HCT116 (cell line): Measurements from ENCODE around the gene CNPY3. TPM values are rescaled to one million over a fixed set of nuclear protein-coding genes. Genes with fewer than 3 reads are reported as not detected.

ENCODE experiments used
- ATAC-seq: fragments of 200-7000 bp; cut with Tn5 transposase; 2 replicates; pipeline ENCODE4 v1.9.1; 2020; ENCODE audit warnings: mild to moderate bottlenecking, moderate library complexity
- BruUV-seq: library from RNA; stranded (reverse); fragments of 400-500 nt; replicated peaks from 2 replicates; lab custom pipeline; 2021; lab: Mats Ljungman, UMichigan
- CTCF ChIA-PET: fragments of 300-600 bp; sonication (Branson Sonifier 250); formaldehyde crosslinking; loops from one replicate; lab custom pipeline; 2021; ENCODE audit warnings: antibody characterized with exemption; lab: Charles Lee
- POLR2A ChIA-PET: fragments of 300-600, 350-600 bp; sonication (Branson Sonifier 250); formaldehyde crosslinking; loops from one replicate; lab custom pipeline; 2021; ENCODE audit warnings: antibody characterized with exemption; lab: Charles Lee
- RAD21 ChIA-PET, 2 experiments: fragments of 300-600 bp; sonication (Branson Sonifier 250); formaldehyde crosslinking; loops; one replicate each; lab custom pipeline; 2023; ENCODE audit warnings: low total read pairs in 2 of 2; ENCODE audit not compliant: uncharacterized antibody in 2 of 2, unreplicated experiment in 2 of 2, low non-redundant PET in 1 of 2; lab: Charles Lee
- DNase-seq: peaks from one replicate; pipeline ENCODE4 v3.0.0-alpha.2; 2010; ENCODE audit warnings: low read depth, low spot score
- H2AFZ ChIP-seq: fragments of 200-600 bp; shearing (Covaris generic), sonication (generic); 2 replicates; pipeline ENCODE4 v1.6.1; 2017; ENCODE audit warnings: low read depth, mixed run types, mixed read lengths, antibody characterized with exemption, low read length; ENCODE audit not compliant: poor library complexity, severe bottlenecking
- H3K27ac ChIP-seq: 2 replicates; pipeline ENCODE4 v1.5.1; 2012; ENCODE audit warnings: low read depth, low read length
- H3K27me3 ChIP-seq: fragments of 200-600 bp; sonication (generic); 2 replicates; pipeline ENCODE4 v1.6.1; 2016; ENCODE audit warnings: mixed run types, low read length, mixed read lengths; ENCODE audit not compliant: insufficient read depth
- H3K36me3 ChIP-seq, 2 experiments: fragments of 200-500 bp in 1 of 2; fragments of 200-600 bp in 1 of 2; sonication (Bioruptor generic) in 1 of 2; sonication (generic) in 1 of 2; 2 replicates each; pipeline versions ENCODE4 v1.5.1 to v1.6.1; 2014 to 2016; ENCODE audit warnings: low read length in 2 of 2, inconsistent platforms in 1 of 2, mixed read lengths in 1 of 2, mixed run types in 1 of 2; ENCODE audit not compliant: insufficient read depth in 2 of 2, control insufficient read depth in 1 of 2
- H3K4me1 ChIP-seq, 2 experiments: fragments of 200-600 bp in 1 of 2; sonication (generic) in 1 of 2; 2 replicates each; pipeline versions ENCODE4 v1.5.1 to v1.6.1; 2012 to 2017; ENCODE audit warnings: low read length in 2 of 2, inconsistent platforms in 1 of 2, mild to moderate bottlenecking in 1 of 2, mixed read lengths in 1 of 2, mixed run types in 1 of 2, moderate library complexity in 1 of 2; ENCODE audit not compliant: insufficient read depth in 2 of 2, control insufficient read depth in 1 of 2
- H3K4me2 ChIP-seq: fragments of 200-600 bp; sonication (generic); 2 replicates; pipeline ENCODE4 v1.6.1; 2017; ENCODE audit warnings: mixed run types, low read length, mixed read lengths
- H3K4me3 ChIP-seq, 2 experiments: fragments of 200-600 bp in 1 of 2; sonication (generic) in 1 of 2; replicated peaks in 1 of 2; 2 replicates each; pipeline ENCODE4 v1.5.1; 2011 to 2016; ENCODE audit warnings: low read length in 2 of 2, control low read depth in 1 of 2, low read depth in 1 of 2, mild to moderate bottlenecking in 1 of 2, mixed read lengths in 1 of 2, mixed run types in 1 of 2
- H3K79me2 ChIP-seq: fragments of 200-600 bp; sonication (generic); 2 replicates; pipeline ENCODE4 v1.6.1; 2017; ENCODE audit warnings: mild to moderate bottlenecking, mixed run types, low read length, moderate library complexity, mixed read lengths; ENCODE audit not compliant: insufficient read depth
- H3K9ac ChIP-seq: fragments of 200-600 bp; sonication (generic); 2 replicates; pipeline ENCODE4 v1.6.1; 2016; ENCODE audit warnings: low read length, mixed read lengths
- H3K9me2 ChIP-seq: fragments of 200-600 bp; sonication (generic), shearing (Covaris generic); 2 replicates; pipeline ENCODE4 v1.6.1; 2017; ENCODE audit warnings: mixed run types, mild to moderate bottlenecking, moderate library complexity; ENCODE audit not compliant: insufficient read depth
- H3K9me3 ChIP-seq, 2 experiments: fragments of 200-500 bp in 1 of 2; fragments of 200-600 bp in 1 of 2; sonication (Bioruptor generic) in 1 of 2; sonication (generic) in 1 of 2; 2 replicates each; pipeline ENCODE4 v1.6.1; 2014 to 2017; ENCODE audit warnings: low read length in 2 of 2, mixed read lengths in 2 of 2, inconsistent platforms in 1 of 2, low read depth in 1 of 2, mild to moderate bottlenecking in 1 of 2, mixed run types in 1 of 2, moderate library complexity in 1 of 2; ENCODE audit not compliant: control insufficient read depth in 1 of 2, insufficient read depth in 1 of 2
- H4K20me1 ChIP-seq: fragments of 200-600 bp; sonication (generic), shearing (Covaris generic); 2 replicates; pipeline ENCODE4 v1.6.1; 2017; ENCODE audit warnings: mixed run types, mild to moderate bottlenecking, moderate library complexity; ENCODE audit not compliant: insufficient read depth
- CBX3 ChIP-seq: IDR thresholded peaks from 2 replicates; pipeline ENCODE4 v1.6.1; 2012; ENCODE audit warnings: low read depth
- CEBPB ChIP-seq: IDR thresholded peaks from 2 replicates; pipeline ENCODE4 v1.6.1; 2012; ENCODE audit warnings: low read depth
- CTCF ChIP-seq, 3 experiments: fragments of 200-600 bp in 1 of 3; sonication (generic) in 1 of 3; IDR thresholded peaks in 2 of 3; conservative IDR thresholded peaks in 1 of 3; 2 replicates each; pipeline ENCODE4 v1.5.1; 2012 to 2017; ENCODE audit warnings: low read depth in 2 of 3, low read length in 2 of 3, antibody characterized with exemption in 1 of 3, borderline replicate concordance in 1 of 3, control low read depth in 1 of 3, mild to moderate bottlenecking in 1 of 3, mixed read lengths in 1 of 3, mixed run types in 1 of 3, moderate library complexity in 1 of 3; ENCODE audit not compliant: insufficient read depth in 1 of 3
- EGR1 ChIP-seq: IDR thresholded peaks from 2 replicates; pipeline ENCODE4 v1.6.1; 2012; ENCODE audit warnings: low read depth
- EZH2 ChIP-seq: fragments of 200-600 bp; sonication (generic); IDR thresholded peaks from 2 replicates; pipeline ENCODE4 v1.6.1; 2017; ENCODE audit warnings: antibody characterized with exemption, mixed run types
- EZH2phosphoT487 ChIP-seq: fragments of 200-600 bp; IDR thresholded peaks from 2 replicates; pipeline ENCODE4 v1.6.1; 2018; ENCODE audit warnings: antibody characterized with exemption, borderline replicate concordance
- JUND ChIP-seq: IDR thresholded peaks from 2 replicates; pipeline ENCODE4 v1.6.1; 2012
- MAX ChIP-seq: IDR thresholded peaks from 2 replicates; pipeline ENCODE4 v1.6.1; 2012
- POLR2A ChIP-seq: IDR thresholded peaks from 2 replicates; pipeline ENCODE4 v1.7.0; 2011; ENCODE audit warnings: borderline replicate concordance; ENCODE audit not compliant: insufficient read depth, insufficient read length; ENCODE audit errors: extremely low read depth
- SIN3A ChIP-seq: IDR thresholded peaks from 2 replicates; pipeline ENCODE4 v1.6.1; 2012; ENCODE audit warnings: low read depth
- SRF ChIP-seq: IDR thresholded peaks from 2 replicates; pipeline ENCODE4 v1.6.1; 2012; ENCODE audit warnings: low read depth
- ZFX ChIP-seq: fragments of 450-650 bp; IDR thresholded peaks from 2 replicates; pipeline ENCODE4 v1.6.1; 2017
- ZNF274 ChIP-seq: fragments of 200-500 bp; sonication (Bioruptor generic); IDR thresholded peaks from 2 replicates; pipeline ENCODE4 v1.6.1; 2014; ENCODE audit warnings: mild to moderate bottlenecking, low read depth, low read length, inconsistent platforms
- intact Hi-C: fragments of 100-400 bp; cut with micrococcal nuclease; formaldehyde crosslinking; loops from 2 replicates; pipeline ENCODE4 v1.10.0; 2022
- total RNA-seq: library from RNA; stranded (reverse); gene quantifications from one replicate; pipeline ENCODE4 v1.2.1, GENCODE V29; 2021; ENCODE audit not compliant: unreplicated experiment

The CNPY3 gene
- total RNA-seq, 1 experiment from 2014 or later, result 49.1 TPM

GRCh38 chr6:42935322-42935721 is 6.0 kb downstream of the CNPY3 start:
- ChIA-PET CTCF (no interaction called here), RAD21 (no interaction called here), POLR2A (no interaction called here)
- no peak for ATAC-seq
- Histone ChIP-seq H3K9me2 (no peaks in the 10 kb centered on the region), H2AFZ (no peak overlapping the region), H3K79me2 (peaks cover 41% of the 10 kb centered on the region), H3K9ac (no peak overlapping the region), H3K4me2 (no peak overlapping the region), H3K27ac (no peak overlapping the region), H3K27me3 (no peaks in the 10 kb centered on the region), H3K9me3 (no peaks in the 10 kb centered on the region), H3K36me3 (peaks cover 25% of the 10 kb centered on the region in 2 experiments; a peak in 3 of 4 replicates), H4K20me1 (no peaks in the 10 kb centered on the region), H3K4me3 (no peak overlapping the region), H3K4me1 (peaks cover 2 to 6% of the 10 kb centered on the region in 2 experiments; a peak in 2 of 4 replicates)
- intact Hi-C loops, result no loop called here
- DNase-seq, result no peak
- no peak for TF ChIP-seq CEBPB
- TF ChIP-seq POLR2A, result no peak
- no peak for TF ChIP-seq SIN3A
- TF ChIP-seq JUND, result no peak
- TF ChIP-seq ZNF274, result no peak
- TF ChIP-seq EGR1, result no peak
- TF ChIP-seq CTCF (IDR thresholded peaks at IDR 0.05 in 2 of 3, conservative IDR thresholded peaks at IDR 0.05 in 1 of 3; ENCODE audit: borderline replicate concordance in 1 of 3, insufficient read depth in 1 of 3, low read depth in 2 of 3, low read length in 2 of 3), result no peak
- no peak for TF ChIP-seq SRF
- BruUV-seq, result no TSS peak

- H3K9me2 ChIP-seq, result no peaks in the 10 kb centered on the region
- H3K4me1 ChIP-seq, result no peaks in the 10 kb centered on the region
- no TSS peak for BruUV-seq
- ChIA-PET CTCF (no interaction called here), POLR2A (no interaction called here), RAD21 (no interaction called here)
- DNase-seq, result no peak
- intact Hi-C loops, result no loop called here
- H4K20me1 ChIP-seq, result no peaks in the 10 kb centered on the region
- TF ChIP-seq SIN3A, result no peak
- no peak for TF ChIP-seq EZH2phosphoT487
- TF ChIP-seq EZH2, result no peak
- TF ChIP-seq MAX, result no peak
- TF ChIP-seq ZFX, result no peak
- no peak for TF ChIP-seq CTCF (IDR thresholded peaks at IDR 0.05 in 2 of 3, conservative IDR thresholded peaks at IDR 0.05 in 1 of 3; ENCODE audit: borderline replicate concordance in 1 of 3, insufficient read depth in 1 of 3, low read depth in 2 of 3, low read length in 2 of 3)
- no peak for TF ChIP-seq CBX3
- no peak overlapping the region for H3K9ac ChIP-seq
- no peak overlapping the region for H3K27ac ChIP-seq
- no peaks in the 10 kb centered on the region for H3K9me3 ChIP-seq
- no peak overlapping the region for H3K4me2 ChIP-seq
- H2AFZ ChIP-seq, result no peak overlapping the region
- H3K4me3 ChIP-seq, result no peak overlapping the region
- ATAC-seq, result no peak
- H3K79me2 ChIP-seq, result peaks cover 30% of the 10 kb centered on the region
- H3K36me3 ChIP-seq, result peaks cover 25 to 31% of the 10 kb centered on the region in 2 experiments; a peak in 3 of 4 replicates
- H3K27me3 ChIP-seq, result no peaks in the 10 kb centered on the region
Observed at GRCh38 chr6:42936398-42936797, 7.1 kb downstream of the CNPY3 start.
